Lower lobe of right lung (tissue), 2 donors: ENCODE results near the gene OBSL1. TPM values are rescaled to one million over a fixed set of nuclear protein-coding genes. Genes with fewer than 3 reads are reported as not detected.

Source experiments
- ATAC-seq, 2 donors: fragments of 200-7000 bp; cut with Tn5 transposase; one replicate each; pipeline ENCODE4 v1.9.1; 2020 to 2022; ENCODE audit warnings: mild to moderate bottlenecking in 2 of 2, moderate library complexity in 2 of 2
- DNase-seq: peaks from one replicate; pipeline ENCODE4 v3.0.0-alpha.2; 2020
- H3K27ac ChIP-seq: fragments of 200-600 bp; one replicate; pipeline ENCODE4 v1.8.0; 2022
- H3K27me3 ChIP-seq: fragments of 200-600 bp; one replicate; pipeline ENCODE4 v1.8.0; 2022; ENCODE audit warnings: low read depth
- H3K36me3 ChIP-seq: fragments of 200-600 bp; one replicate; pipeline ENCODE4 v1.8.0; 2022; ENCODE audit warnings: mild to moderate bottlenecking
- H3K4me1 ChIP-seq: fragments of 200-600 bp; one replicate; pipeline ENCODE4 v1.8.0; 2022
- H3K4me3 ChIP-seq: fragments of 200-600 bp; one replicate; pipeline ENCODE4 v1.8.0; 2022; ENCODE audit warnings: mild to moderate bottlenecking
- H3K9me3 ChIP-seq: fragments of 200-600 bp; one replicate; pipeline ENCODE4 v1.8.0; 2022
- intact Hi-C: fragments of 100-400 bp; cut with DNase I; formaldehyde crosslinking; loops from one replicate; pipeline ENCODE4 v1.11.0; 2022
- total RNA-seq: library from RNA; stranded (reverse); fragmentation: NEBNext Ultra II Directional; extraction: Animal tissue kit (Norgen Biotek cat#: 25700); gene quantifications from one replicate; pipeline ENCODE4 v1.2.1, GENCODE V29; 2021
- TF ChIP-seq, protein P1 (sequence below): fragments of 200-600 bp; IDR thresholded peaks from one replicate; pipeline ENCODE4 v1.8.0; 2022; ENCODE audit warnings: antibody characterized with exemption, mild to moderate bottlenecking
- donor health status: DM: no; HTN: yes; CAD: no; lungs with severe emphysema.

OBSL1 gene
- total RNA-seq, 1 donor from 2014 or later: 49.4 TPM

DNA sequence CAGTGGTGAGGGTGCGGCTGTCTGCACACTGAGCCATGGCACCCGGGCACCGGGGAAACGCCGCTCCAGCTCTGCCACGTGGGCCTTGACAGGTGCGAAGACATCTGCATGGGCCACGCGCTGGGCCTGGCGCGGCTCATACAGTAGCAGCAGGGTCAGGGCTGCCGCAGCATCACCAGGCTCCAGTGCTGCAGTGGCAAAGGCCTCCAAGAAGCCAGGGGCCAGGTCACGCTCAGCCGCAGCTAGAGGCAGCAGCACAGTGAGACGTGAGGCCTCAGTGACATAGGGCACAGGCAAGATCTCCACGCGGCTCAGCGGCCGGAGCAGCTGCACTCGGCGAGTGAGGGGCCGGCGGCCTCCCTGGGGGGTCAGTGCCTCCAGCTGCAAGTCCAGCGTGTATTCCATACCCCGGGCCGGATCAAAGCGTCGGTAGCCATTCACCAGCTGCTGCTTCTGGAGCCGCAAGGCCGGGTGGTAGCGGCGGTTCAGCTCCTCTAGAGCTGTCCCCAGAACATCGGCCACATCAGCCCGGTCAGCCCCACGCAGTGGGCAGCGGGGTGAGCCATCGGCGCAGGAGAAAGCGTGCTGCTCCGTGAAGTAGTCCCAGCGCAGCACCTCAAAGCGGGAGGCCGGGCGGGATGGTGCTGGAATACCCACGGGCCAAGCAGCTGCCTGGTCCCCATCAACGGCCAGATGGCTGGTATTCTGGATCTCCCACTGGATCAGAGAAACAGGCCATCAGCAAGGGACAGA, 31.2 kb downstream of the OBSL1 start:
- peaks cover 30% of the 10 kb centered on the region for H3K4me1 ChIP-seq
- H3K27me3 ChIP-seq: peaks cover 8% of the 10 kb centered on the region
- ATAC-seq (no peak), DNase-seq (no peak)
- peaks cover 32% of the 10 kb centered on the region for H3K36me3 ChIP-seq
- no peak overlapping the region for H3K4me3 ChIP-seq
- intact Hi-C loops: loop anchor here (10.0 kb wide), 1 partner anchor 135 kb away; no protein-coding TSS in a partner anchor
- H3K9me3 ChIP-seq: no peaks in the 10 kb centered on the region
- H3K27ac ChIP-seq: no peak overlapping the region
- TF ChIP-seq, protein P1, sequence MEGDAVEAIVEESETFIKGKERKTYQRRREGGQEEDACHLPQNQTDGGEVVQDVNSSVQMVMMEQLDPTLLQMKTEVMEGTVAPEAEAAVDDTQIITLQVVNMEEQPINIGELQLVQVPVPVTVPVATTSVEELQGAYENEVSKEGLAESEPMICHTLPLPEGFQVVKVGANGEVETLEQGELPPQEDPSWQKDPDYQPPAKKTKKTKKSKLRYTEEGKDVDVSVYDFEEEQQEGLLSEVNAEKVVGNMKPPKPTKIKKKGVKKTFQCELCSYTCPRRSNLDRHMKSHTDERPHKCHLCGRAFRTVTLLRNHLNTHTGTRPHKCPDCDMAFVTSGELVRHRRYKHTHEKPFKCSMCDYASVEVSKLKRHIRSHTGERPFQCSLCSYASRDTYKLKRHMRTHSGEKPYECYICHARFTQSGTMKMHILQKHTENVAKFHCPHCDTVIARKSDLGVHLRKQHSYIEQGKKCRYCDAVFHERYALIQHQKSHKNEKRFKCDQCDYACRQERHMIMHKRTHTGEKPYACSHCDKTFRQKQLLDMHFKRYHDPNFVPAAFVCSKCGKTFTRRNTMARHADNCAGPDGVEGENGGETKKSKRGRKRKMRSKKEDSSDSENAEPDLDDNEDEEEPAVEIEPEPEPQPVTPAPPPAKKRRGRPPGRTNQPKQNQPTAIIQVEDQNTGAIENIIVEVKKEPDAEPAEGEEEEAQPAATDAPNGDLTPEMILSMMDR: no peak

DNA sequence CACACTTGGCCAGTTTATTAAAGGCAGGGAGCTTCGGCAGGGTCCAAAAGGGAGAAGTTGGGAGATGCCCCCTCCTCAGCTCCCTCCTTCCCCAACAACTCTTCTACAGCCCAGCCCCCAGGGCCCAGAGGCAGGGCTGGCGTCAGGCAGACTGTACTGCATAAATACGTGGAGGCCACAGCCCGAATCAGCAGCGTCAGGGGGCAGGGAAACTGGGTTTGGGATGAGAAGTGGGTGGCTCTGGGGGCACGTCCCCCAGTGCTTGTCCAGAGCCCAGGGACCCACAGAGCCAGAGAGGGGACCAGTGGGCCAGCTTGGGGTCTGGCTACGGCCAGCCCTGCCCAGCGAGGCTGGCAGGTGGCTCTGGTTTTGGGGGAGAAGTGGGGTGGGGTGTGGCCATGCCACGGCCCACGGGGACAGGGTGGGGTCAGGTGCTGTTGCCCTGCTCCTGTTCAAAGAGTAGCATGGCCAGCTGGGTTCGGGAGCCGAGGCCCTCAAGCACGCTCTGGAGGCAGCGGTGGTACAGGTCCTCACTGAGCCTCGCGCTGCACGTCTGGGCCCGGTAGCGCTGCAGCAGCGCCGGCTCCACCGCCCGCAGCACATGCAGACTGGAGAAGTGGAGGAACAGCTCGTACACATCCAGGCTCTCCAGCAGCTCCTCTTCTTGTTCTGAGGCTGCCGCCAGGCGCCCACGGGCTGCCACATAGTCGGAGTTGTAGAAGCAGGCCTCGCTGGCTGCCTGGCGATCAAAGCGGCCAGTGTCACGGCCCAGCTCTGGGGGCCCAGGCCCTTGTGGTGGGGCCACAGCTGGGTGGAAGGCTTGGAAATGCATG, 32.2 kb downstream of the OBSL1 start:
- Histone ChIP-seq H3K36me3 (peaks cover 32% of the 10 kb centered on the region), H3K4me3 (no peak overlapping the region), H3K27me3 (peaks cover 8% of the 10 kb centered on the region), H3K9me3 (no peaks in the 10 kb centered on the region), H3K4me1 (peaks cover 24% of the 10 kb centered on the region), H3K27ac (no peak overlapping the region)
- DNase-seq (no peak), ATAC-seq (no peak)
- intact Hi-C loops: loop anchor here (10.0 kb wide), 1 partner anchor 134 kb away; no protein-coding TSS in a partner anchor
- TF ChIP-seq, protein P1: no peak

DNA sequence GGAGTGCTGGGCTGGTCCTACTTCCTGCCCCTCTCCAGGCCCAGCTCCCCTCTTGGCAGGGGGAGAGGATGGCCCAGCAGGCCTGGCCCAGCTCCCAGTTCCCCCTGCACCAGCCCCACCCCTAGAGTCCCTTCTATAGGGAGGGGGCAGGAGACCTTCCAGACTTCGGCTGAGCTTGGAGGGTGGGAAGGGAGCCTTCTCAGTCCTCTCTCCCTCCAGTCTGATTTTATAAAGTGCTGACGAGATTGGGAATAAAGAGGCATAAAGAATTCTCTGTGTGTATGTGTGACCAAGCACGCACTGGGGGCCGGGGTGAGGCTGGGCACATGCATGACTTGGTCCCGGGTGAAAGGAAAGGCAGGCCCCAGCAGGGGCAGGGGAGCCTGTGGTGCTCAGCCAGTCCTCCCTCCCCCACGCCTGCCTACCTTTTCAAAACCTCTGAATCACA, 32.8 kb downstream of the OBSL1 start:
- ATAC-seq (no peak), DNase-seq (no peak)
- H3K27me3 ChIP-seq: peaks cover 9% of the 10 kb centered on the region
- H3K4me1 ChIP-seq: peaks cover 22% of the 10 kb centered on the region
- H3K36me3 ChIP-seq: peaks cover 32% of the 10 kb centered on the region
- no peaks in the 10 kb centered on the region for H3K9me3 ChIP-seq
- intact Hi-C loops: loop anchor here (10.0 kb wide), 1 partner anchor 134 kb away; no protein-coding TSS in a partner anchor
- no peak overlapping the region for H3K27ac ChIP-seq
- no peak overlapping the region for H3K4me3 ChIP-seq
- TF ChIP-seq, protein P1: no peak

DNA sequence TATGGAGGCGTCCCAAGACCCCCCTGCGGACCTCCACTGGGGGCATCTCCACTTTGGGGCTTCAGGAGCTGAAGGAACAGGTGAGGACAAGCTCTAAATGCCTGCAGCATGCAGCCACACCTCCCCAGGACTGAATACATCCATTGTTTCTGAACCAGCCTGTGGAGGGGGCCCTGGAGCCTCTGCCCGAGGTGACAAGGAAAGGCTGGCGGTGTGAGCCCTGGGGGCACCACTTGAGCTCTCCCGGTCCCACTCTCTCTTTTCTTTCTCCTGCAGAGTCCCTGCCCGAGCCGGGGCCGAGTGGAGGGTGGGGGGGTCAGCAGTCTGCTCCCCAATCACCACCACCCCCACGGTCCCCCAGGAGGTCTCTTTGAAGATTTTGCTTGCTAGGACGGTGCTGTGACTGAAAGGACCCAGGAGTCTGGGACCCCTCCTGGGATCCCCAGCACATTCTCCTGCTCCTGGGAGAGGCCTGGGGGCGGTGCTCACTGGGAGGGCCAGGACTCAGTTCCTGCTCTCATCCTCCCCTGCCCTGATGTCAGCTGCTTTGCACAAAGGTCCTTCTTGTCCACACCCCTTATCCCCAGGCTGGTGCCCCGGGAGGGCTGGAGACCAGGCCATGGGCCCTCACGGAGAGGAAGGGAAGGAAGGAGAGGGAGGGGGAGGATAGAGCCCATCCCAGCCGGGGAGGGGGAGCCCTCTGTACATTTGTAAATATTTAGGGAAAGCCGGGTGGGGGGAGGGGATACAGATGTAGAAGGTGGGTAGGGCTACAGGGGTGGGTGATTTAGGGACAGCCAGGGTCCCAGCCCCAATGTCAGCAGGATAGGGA, 33.5 kb downstream of the OBSL1 start:
- TF ChIP-seq, protein P1: no peak
- Histone ChIP-seq H3K27ac (no peak overlapping the region), H3K27me3 (peaks cover 15% of the 10 kb centered on the region), H3K4me3 (no peak overlapping the region), H3K36me3 (peaks cover 32% of the 10 kb centered on the region), H3K9me3 (no peaks in the 10 kb centered on the region), H3K4me1 (peaks cover 16% of the 10 kb centered on the region)
- intact Hi-C loops: loop anchor here (10.0 kb wide), 1 partner anchor 133 kb away; no protein-coding TSS in a partner anchor
- DNase-seq (no peak), ATAC-seq (no peak)

DNA sequence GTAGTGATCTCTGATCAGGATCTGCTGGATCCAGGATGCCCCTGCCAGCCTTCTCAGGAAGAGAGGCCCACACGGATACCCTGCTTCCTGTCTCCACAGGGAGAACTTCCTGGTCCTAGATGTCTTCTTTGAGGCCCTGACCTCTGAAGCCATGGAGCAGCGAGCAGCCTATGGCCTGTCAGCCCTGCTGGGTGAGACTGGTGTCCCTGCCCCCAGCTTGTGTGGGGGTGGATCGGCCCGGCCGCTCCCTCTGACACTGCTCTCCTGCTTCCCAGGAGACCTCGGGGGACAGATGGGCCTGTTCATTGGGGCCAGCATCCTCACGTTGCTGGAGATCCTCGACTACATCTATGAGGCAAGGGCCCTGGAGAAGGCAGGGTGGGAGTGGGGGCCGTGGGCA, 34.4 kb downstream of the OBSL1 start:
- intact Hi-C loops: loop anchor here (10.0 kb wide), 1 partner anchor 132 kb away; no protein-coding TSS in a partner anchor
- ATAC-seq: no peak
- H3K36me3 ChIP-seq: peaks cover 32% of the 10 kb centered on the region

More for the DNA sequence above, 34.4 kb downstream of the OBSL1 start:
- Histone ChIP-seq H3K27ac (no peak overlapping the region), H3K4me1 (peaks cover 7% of the 10 kb centered on the region), H3K9me3 (no peaks in the 10 kb centered on the region), H3K4me3 (no peak overlapping the region), H3K27me3 (peaks cover 24% of the 10 kb centered on the region)
- DNase-seq: no peak
- TF ChIP-seq, protein P1: no peak
